GM12878 (cell line): ENCODE data around the gene PLCB4. TPM values are rescaled to one million over a fixed set of nuclear protein-coding genes. Genes with fewer than 3 reads are reported as not detected.

ENCODE experiments used
- ATAC-seq: fragments of 200-7000 bp; cut with Tn5 transposase; 3 replicates; pipeline ENCODE4 v1.9.1; 2020; ENCODE audit warnings: mild to moderate bottlenecking, moderate library complexity
- BruUV-seq: library from RNA; stranded (reverse); fragments of 400-500 nt; replicated peaks from 2 replicates; lab custom pipeline; 2021; lab: Mats Ljungman, UMichigan
- CTCF ChIA-PET: fragments of 300-600 bp; sonication (Branson Sonifier 250); formaldehyde crosslinking; extraction: SDS; loops from one replicate; lab custom pipeline; 2021; ENCODE audit warnings: inconsistent platforms; lab: Yijun Ruan, JAX
- POLR2A ChIA-PET: fragments of 350-600 bp; formaldehyde crosslinking; extraction: SDS; loops from one replicate; lab custom pipeline; 2021; ENCODE audit warnings: inconsistent platforms; lab: Charles Lee
- RAD21 ChIA-PET: fragments of 300-600 bp; sonication (Branson Sonifier 250); formaldehyde crosslinking; loops from one replicate; lab custom pipeline; 2023; ENCODE audit warnings: antibody characterized with exemption; ENCODE audit not compliant: unreplicated experiment; lab: Charles Lee
- SMC1A ChIA-PET: fragments of 300-600 bp; sonication (Branson Sonifier 250); formaldehyde crosslinking; loops from one replicate; lab custom pipeline; 2023; ENCODE audit not compliant: unreplicated experiment, uncharacterized antibody; lab: Charles Lee
- DNase-seq: peaks from one replicate; pipeline ENCODE4 v3.0.0-alpha.2; 2011; ENCODE audit warnings: low read depth, low spot score
- FAIRE-seq: peaks from 3 replicates; lab custom pipeline; 2011; peaks lifted over from hg19 to GRCh38; lab: Jason Lieb, UNC
- H2AFZ ChIP-seq: 2 replicates; pipeline ENCODE4 v1.6.0; 2011; ENCODE audit warnings: low read depth, low read length, control low read depth; ENCODE audit not compliant: control insufficient read depth
- H3K27ac ChIP-seq: 2 replicates; pipeline ENCODE4 v1.5.1; 2011; ENCODE audit warnings: control low read depth; ENCODE audit not compliant: control insufficient read depth, insufficient read depth
- H3K27me3 ChIP-seq, 2 experiments: replicated peaks in 1 of 2; 2 replicates each; pipeline versions ENCODE4 v1.6.0 to v1.6.1; 2011; ENCODE audit warnings: low read length in 1 of 2; ENCODE audit not compliant: control insufficient read depth in 2 of 2, insufficient read depth in 2 of 2
- H3K36me3 ChIP-seq, 2 experiments: 2 replicates each; pipeline ENCODE4 v1.5.1; 2011; ENCODE audit warnings: low read length in 1 of 2; ENCODE audit not compliant: control insufficient read depth in 2 of 2, insufficient read depth in 2 of 2
- H3K4me1 ChIP-seq: 2 replicates; pipeline ENCODE4 v1.6.1; 2011; ENCODE audit warnings: mild to moderate bottlenecking, low read length, moderate library complexity, mixed read lengths; ENCODE audit not compliant: control insufficient read depth, insufficient read depth
- H3K4me2 ChIP-seq: 2 replicates; pipeline ENCODE4 v1.6.0; 2011; ENCODE audit warnings: control low read depth; ENCODE audit not compliant: control insufficient read depth, insufficient read depth
- H3K4me3 ChIP-seq: fragments of 200-600 bp; sonication (generic); 2 replicates; pipeline ENCODE4 v1.5.1; 2016
- H3K79me2 ChIP-seq: 2 replicates; pipeline ENCODE4 v1.6.0; 2011; ENCODE audit warnings: low read length; ENCODE audit not compliant: control insufficient read depth, insufficient read depth
- H3K9ac ChIP-seq: 2 replicates; pipeline ENCODE4 v1.8.0; 2011; ENCODE audit warnings: low read length, control low read depth, mixed read lengths; ENCODE audit not compliant: control insufficient read depth, insufficient read depth
- H3K9me3 ChIP-seq: replicated peaks from 3 replicates; pipeline ENCODE4 v1.5.1; 2011; ENCODE audit warnings: mild to moderate bottlenecking, low read length; ENCODE audit not compliant: control insufficient read depth, insufficient read depth
- H4K20me1 ChIP-seq: 2 replicates; pipeline ENCODE4 v1.6.0; 2011; ENCODE audit not compliant: control insufficient read depth, insufficient read depth
- ASH2L ChIP-seq: fragments of 300-600, 200-600 bp; sonication (generic); IDR thresholded peaks from 2 replicates; pipeline ENCODE4 v1.6.1; 2017; ENCODE audit warnings: low read depth, mild to moderate bottlenecking, borderline replicate concordance
- CBFB ChIP-seq: IDR thresholded peaks from 2 replicates; pipeline ENCODE4 v1.6.1; 2016; ENCODE audit warnings: antibody characterized with exemption, low read depth
- CBX3 ChIP-seq: fragments of 200-600 bp; sonication (generic); IDR thresholded peaks from 2 replicates; pipeline ENCODE4 v1.6.1; 2016; ENCODE audit warnings: low read depth, borderline replicate concordance
- CBX5 ChIP-seq: sonication (generic); IDR thresholded peaks from 2 replicates; pipeline ENCODE4 v1.6.1; 2016; ENCODE audit warnings: low read depth, moderate library complexity, mild to moderate bottlenecking, inconsistent platforms
- FOXM1 ChIP-seq: IDR thresholded peaks from 2 replicates; pipeline ENCODE4 v1.6.1; 2012; ENCODE audit warnings: low read depth, mild to moderate bottlenecking, inconsistent platforms, low read length, moderate library complexity
- HSF1 ChIP-seq: fragments of 150-350 bp; IDR thresholded peaks from 2 replicates; pipeline ENCODE4 v1.6.1; 2014; ENCODE audit warnings: mild to moderate bottlenecking, low read depth, low read length
- JUND ChIP-seq: IDR thresholded peaks from 2 replicates; pipeline ENCODE4 v1.6.1; 2012; ENCODE audit warnings: low read depth, mild to moderate bottlenecking, low read length, improper control_type of control experiment, moderate library complexity
- MEF2B ChIP-seq: fragments of 450-650 bp; IDR thresholded peaks from 2 replicates; pipeline ENCODE4 v1.6.1; 2018; ENCODE audit warnings: mild to moderate bottlenecking, moderate library complexity; ENCODE audit not compliant: partially characterized antibody, poor library complexity, severe bottlenecking
- NFIC ChIP-seq: IDR thresholded peaks from 2 replicates; pipeline ENCODE4 v1.6.1; 2012; ENCODE audit warnings: low read depth, mild to moderate bottlenecking, inconsistent platforms, low read length, moderate library complexity
- PML ChIP-seq: IDR thresholded peaks from 2 replicates; pipeline ENCODE4 v1.6.1; 2012; ENCODE audit warnings: low read length, inconsistent platforms
- SMAD5 ChIP-seq: IDR thresholded peaks from 2 replicates; pipeline ENCODE4 v1.6.1; 2016; ENCODE audit warnings: antibody characterized with exemption, low read depth
- SREBF2 ChIP-seq: IDR thresholded peaks from 2 replicates; pipeline ENCODE4 v1.6.1; 2012; ENCODE audit warnings: mild to moderate bottlenecking, low read length
- ZNF217 ChIP-seq: fragments of 450-650 bp; IDR thresholded peaks from 2 replicates; pipeline ENCODE4 v1.6.1; 2017; ENCODE audit warnings: antibody characterized with exemption, mild to moderate bottlenecking
- ZNF274 ChIP-seq: IDR thresholded peaks from one replicate; pipeline ENCODE4 v1.8.0; 2011; ENCODE audit not compliant: insufficient read length, insufficient read depth
- WGBS: methylation state at CpG from one replicate; pipeline ENCODE4 v1.1.6; 2016; ENCODE audit warnings: low lambda C conversion rate; ENCODE audit not compliant: insufficient replicate concordance, insufficient coverage; ENCODE audit errors: missing lambda C conversion rate; 5-methylcytosine and 5-hydroxymethylcytosine counted together
- in situ Hi-C: fragments of 300-500 bp; cut with MboI; formaldehyde crosslinking; loops from 9 replicates; pipeline ENCODE4 v1.14.3; 2018; ENCODE audit warnings: mixed read lengths
- intact Hi-C: fragments of 100-400 bp; cut with micrococcal nuclease; formaldehyde crosslinking; loops from one replicate; pipeline ENCODE4 v1.14.2; 2022; ENCODE audit not compliant: unreplicated experiment
- polyA plus RNA-seq, 11 experiments: library from polyadenylated mRNA; depleted of rRNA in 4 of 11; unstranded in 6 of 11; stranded (reverse) in 5 of 11; fragments of >200 nt; fragmentation: Nextera tagmentation in 4 of 11; fragmentation: Illumina TruSeq in 1 of 11; extraction: Ambion mirVana in 4 of 11; extraction: Trizol in 1 of 11; gene quantifications; 1 replicate in 1 of 11; 2 replicates in 10 of 11; pipeline versions ENCODE4 v1.2.1 to v1.2.3, GENCODE V29; 2011 to 2016; ENCODE audit warnings: inconsistent platforms in 2 of 11, missing spikeins in 2 of 11, low read depth in 1 of 11
- total RNA-seq, 4 experiments: library from RNA; depleted of rRNA in 3 of 4; stranded (reverse); fragments of >200 nt in 3 of 4; fragmentation: Illumina TruSeq in 1 of 4; extraction: Trizol in 1 of 4; gene quantifications; 2 replicates each; pipeline versions ENCODE4 v1.2.1 to v1.2.3, GENCODE V29; 2013 to 2021
- TF ChIP-seq, protein P1 (sequence below): fragments of 450-650 bp; IDR thresholded peaks from 2 replicates; pipeline ENCODE4 v1.6.1; 2017; ENCODE audit warnings: low read depth, mild to moderate bottlenecking, moderate library complexity

Gene PLCB4
- total and polyA plus RNA-seq, 10 of the 15 experiments (the other 5 are each of a cell fraction or from before 2014, with no cell fraction given), result not detected

- TF ChIP-seq PML, result no peak
- no peak for TF ChIP-seq CBFB
- no peak for TF ChIP-seq CBX5
- TF ChIP-seq, protein P1, sequence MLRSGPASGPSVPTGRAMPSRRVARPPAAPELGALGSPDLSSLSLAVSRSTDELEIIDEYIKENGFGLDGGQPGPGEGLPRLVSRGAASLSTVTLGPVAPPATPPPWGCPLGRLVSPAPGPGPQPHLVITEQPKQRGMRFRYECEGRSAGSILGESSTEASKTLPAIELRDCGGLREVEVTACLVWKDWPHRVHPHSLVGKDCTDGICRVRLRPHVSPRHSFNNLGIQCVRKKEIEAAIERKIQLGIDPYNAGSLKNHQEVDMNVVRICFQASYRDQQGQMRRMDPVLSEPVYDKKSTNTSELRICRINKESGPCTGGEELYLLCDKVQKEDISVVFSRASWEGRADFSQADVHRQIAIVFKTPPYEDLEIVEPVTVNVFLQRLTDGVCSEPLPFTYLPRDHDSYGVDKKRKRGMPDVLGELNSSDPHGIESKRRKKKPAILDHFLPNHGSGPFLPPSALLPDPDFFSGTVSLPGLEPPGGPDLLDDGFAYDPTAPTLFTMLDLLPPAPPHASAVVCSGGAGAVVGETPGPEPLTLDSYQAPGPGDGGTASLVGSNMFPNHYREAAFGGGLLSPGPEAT, result no peak
- TF ChIP-seq HSF1, result no peak
- no peak for TF ChIP-seq ZNF217
- TF ChIP-seq SMAD5, result no peak
- TF ChIP-seq ASH2L, result no peak
- no peak for TF ChIP-seq NFIC
- no peak for TF ChIP-seq ZNF274
- TF ChIP-seq, all 136 proteins: peak for 0
Observed at GRCh38 chr20:9330151-9330550, 261.3 kb downstream of the PLCB4 start (continued).

DNA sequence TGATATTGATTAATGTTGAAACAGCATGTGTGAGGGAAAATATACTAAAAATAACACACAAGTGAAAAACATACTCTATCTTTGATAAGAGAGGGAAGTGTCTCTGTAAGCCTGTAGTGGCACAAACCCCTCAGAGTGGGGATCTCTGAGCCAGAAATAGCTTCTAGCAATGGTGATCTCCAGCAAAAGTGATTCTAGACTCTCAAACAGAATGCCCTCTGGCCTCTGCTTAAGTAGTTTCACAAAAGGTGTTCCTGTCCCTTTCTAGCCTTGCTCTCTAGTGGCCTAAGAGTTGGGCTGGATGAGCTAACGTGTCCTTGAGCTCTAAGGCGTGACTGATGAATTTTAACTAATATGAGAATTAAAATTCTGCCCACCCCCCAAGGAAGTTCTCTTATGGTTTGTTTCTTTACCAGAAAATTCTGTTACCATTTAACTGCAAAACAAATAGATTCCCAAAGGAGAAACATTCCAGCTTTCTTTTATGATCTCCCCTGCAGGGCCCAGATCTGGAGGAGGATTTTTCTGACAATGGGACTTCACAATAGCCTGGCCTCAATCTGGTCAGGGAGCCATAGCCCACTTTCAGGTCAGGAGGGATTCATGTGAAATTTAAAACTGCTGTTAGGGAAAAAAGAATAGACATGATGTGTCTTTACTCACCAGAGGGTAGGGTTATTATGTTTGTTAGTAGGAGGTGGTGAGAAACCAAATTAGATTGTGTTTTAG lies 263.0 kb downstream of the PLCB4 start:
- Histone ChIP-seq H3K9ac (no peak overlapping the region), H3K27ac (no peak overlapping the region), H4K20me1 (no peaks in the 10 kb centered on the region), H3K27me3 (no peaks in the 10 kb centered on the region), H3K9me3 (no peaks in the 10 kb centered on the region), H3K4me1 (no peaks in the 10 kb centered on the region), H3K36me3 (no peaks in the 10 kb centered on the region), H2AFZ (no peak overlapping the region), H3K4me2 (no peak overlapping the region), H3K79me2 (no peaks in the 10 kb centered on the region), H3K4me3 (no peak overlapping the region)
- FAIRE-seq (no peak), DNase-seq (no peak), ATAC-seq (no peak)
- WGBS, result 15% methylated on average over 2 of the region's 2 CpGs
- ChIA-PET SMC1A (no interaction called here), CTCF (no interaction called here), POLR2A (no interaction called here), RAD21 (no interaction called here)
- TF ChIP-seq MEF2B (no peak), CBX3 (no peak), FOXM1 (no peak), JUND (no peak), ZNF274 (no peak), SREBF2 (no peak)
- in situ Hi-C loops, result no loop called here
- intact Hi-C loops, result no loop called here
- no TSS peak for BruUV-seq
